ENCODE data around the gene CSNK1A1.
"Not testable (repeated sequence)": the region's sequence is repeated elsewhere in the genome, so short reads cannot be mapped to it uniquely, and the experiment has no call there.

The CSNK1A1 gene

DNA sequence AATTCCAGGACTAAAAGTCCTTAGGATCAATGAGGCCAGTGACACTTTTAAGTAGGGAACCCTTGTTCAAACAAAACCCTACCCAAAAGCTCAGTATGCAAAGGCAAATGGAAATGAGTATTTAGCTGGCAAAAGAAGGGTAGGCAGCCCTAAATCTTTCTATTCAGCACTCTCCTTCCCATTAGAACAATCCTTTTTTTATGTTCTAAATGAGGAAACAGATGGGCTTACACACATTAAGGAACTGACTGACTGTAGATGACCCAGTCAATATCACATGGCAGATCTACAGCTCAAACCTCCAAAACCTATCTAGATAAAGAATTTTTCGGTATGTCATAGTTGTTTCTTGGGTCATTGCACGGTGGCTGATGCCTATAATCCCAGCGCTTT, 7.2 kb downstream of the CSNK1A1 start:
- no peak overlapping the region for H3K9ac ChIP-seq (ENCODE audit: insufficient read length, low read depth)
- peaks cover 4% of the 10 kb centered on the region for H3K4me1 ChIP-seq (ENCODE audit: insufficient read depth, insufficient read length)
- no peak overlapping the region for H3K4me3 ChIP-seq (ENCODE audit: insufficient read length, low read depth)
- no peak for TF ChIP-seq YY1 (IDR thresholded peaks at IDR 0.05; ENCODE audit: insufficient read depth, insufficient read length)
- no peak for TF ChIP-seq ZNF274 (IDR thresholded peaks at IDR 0.05; ENCODE audit: low read depth, low read length)
- no peak for TF ChIP-seq SUZ12 (IDR thresholded peaks at IDR 0.05; ENCODE audit: extremely low read depth, insufficient read depth, insufficient read length)
- peaks cover 70% of the 10 kb centered on the region for H3K36me3 ChIP-seq (ENCODE audit: insufficient read depth, insufficient read length, low read length)
- H3K9me3 ChIP-seq (ENCODE audit: insufficient read depth, low read length), result no peaks in the 10 kb centered on the region
- no peak for DNase-seq (ENCODE audit: low read depth, low spot score)
- H3K27me3 ChIP-seq (ENCODE audit: insufficient read depth, insufficient read length), result no peaks in the 10 kb centered on the region

DNA sequence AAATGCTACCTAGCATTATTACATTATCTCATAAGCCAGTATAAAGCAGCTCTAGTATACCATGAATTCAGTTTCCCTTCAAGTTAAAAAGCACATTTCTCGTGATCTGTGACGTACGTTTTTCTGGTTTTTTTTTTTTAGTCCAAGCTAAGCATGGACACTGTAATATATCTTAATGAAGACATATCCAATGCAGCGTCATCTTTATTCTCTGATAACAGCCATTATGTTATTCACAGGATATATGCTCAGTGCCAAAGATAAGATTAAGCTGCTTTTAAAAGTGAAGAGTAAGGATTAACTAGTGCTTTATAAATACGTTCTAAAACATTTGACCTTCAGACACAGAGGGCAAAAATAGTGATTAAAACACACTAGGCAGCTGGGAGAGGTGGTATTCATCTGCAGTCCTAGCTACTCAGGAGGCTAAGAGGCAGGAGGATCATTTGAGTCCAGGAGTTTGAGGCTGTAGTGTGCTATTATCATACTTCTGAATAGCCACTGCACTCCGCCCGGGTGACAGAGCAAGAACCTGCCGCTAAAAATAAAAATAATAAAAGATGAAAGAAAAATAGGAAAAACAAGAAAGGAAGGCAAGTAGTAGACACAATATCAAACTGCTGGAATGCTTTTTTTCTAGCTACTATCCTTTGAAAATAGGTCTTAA, 7.7 kb downstream of the CSNK1A1 start:
- no peaks in the 10 kb centered on the region for H3K27me3 ChIP-seq (ENCODE audit: insufficient read depth, insufficient read length)
- peaks cover 4% of the 10 kb centered on the region for H3K4me1 ChIP-seq (ENCODE audit: insufficient read depth, insufficient read length)
- H3K36me3 ChIP-seq (ENCODE audit: insufficient read depth, insufficient read length, low read length), result peaks cover 65% of the 10 kb centered on the region
- no peak overlapping the region for H3K9ac ChIP-seq (ENCODE audit: insufficient read length, low read depth)
- no peak overlapping the region for H3K4me3 ChIP-seq (ENCODE audit: insufficient read length, low read depth)
- H3K9me3 ChIP-seq (ENCODE audit: insufficient read depth, low read length), result no peaks in the 10 kb centered on the region
- no peak for TF ChIP-seq YY1 (IDR thresholded peaks at IDR 0.05; ENCODE audit: insufficient read depth, insufficient read length)
- TF ChIP-seq SUZ12 (IDR thresholded peaks at IDR 0.05; ENCODE audit: extremely low read depth, insufficient read depth, insufficient read length), result no peak
- no peak for TF ChIP-seq ZNF274 (IDR thresholded peaks at IDR 0.05; ENCODE audit: low read depth, low read length)
- DNase-seq (ENCODE audit: low read depth, low spot score), result no peak

DNA sequence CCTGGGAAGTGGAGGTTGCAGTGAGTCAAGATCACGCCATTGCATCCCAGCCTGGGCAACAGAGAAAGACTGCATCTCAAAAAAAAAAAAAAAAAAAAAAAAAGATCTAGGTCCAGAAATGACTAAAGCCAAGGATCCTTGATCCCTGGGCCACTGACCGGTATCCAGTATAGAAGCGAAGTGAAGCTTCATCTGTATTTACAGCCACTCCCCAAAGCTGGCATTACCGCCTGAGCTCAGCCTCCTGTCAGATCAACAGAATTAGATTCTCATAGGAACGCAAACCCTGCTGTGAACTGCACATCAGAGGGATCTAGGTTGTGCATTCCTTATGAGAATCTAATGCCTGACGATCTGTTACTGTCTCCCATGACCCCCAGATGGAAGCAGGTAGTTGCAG, 9.3 kb downstream of the CSNK1A1 start:
- TF ChIP-seq YY1 (IDR thresholded peaks at IDR 0.05; ENCODE audit: insufficient read depth, insufficient read length) (no peak), ZNF274 (IDR thresholded peaks at IDR 0.05; ENCODE audit: low read depth, low read length) (no peak)
- peaks cover 54% of the 10 kb centered on the region for H3K36me3 ChIP-seq (ENCODE audit: insufficient read depth, insufficient read length, low read length)

DNA sequence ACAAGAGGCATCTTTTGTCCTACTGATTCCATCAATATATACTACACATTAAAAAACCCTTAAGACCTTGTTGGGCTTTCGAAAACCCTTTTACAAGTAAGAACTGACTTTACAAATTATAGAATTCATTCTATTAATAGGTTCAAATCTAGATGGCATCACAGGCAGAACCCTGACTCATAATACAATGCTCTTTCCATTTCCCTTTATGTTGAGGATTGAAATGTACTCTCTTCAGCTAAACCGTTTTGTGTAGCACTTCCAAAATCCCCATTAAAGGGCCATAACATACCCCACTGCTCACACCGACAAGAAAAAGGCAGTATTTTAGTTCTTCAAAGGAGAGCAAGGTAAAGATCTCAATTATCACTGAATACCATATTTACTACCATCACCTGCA, 11.2 kb downstream of the CSNK1A1 start:
- TF ChIP-seq YY1 (IDR thresholded peaks at IDR 0.05; ENCODE audit: insufficient read depth, insufficient read length) (no peak), SUZ12 (IDR thresholded peaks at IDR 0.05; ENCODE audit: extremely low read depth, insufficient read depth, insufficient read length) (no peak), ZNF274 (IDR thresholded peaks at IDR 0.05; ENCODE audit: low read depth, low read length) (no peak)
- no peak overlapping the region for H3K4me3 ChIP-seq (ENCODE audit: insufficient read length, low read depth)
- H3K9me3 ChIP-seq (ENCODE audit: insufficient read depth, low read length), result no peaks in the 10 kb centered on the region
- no peak for DNase-seq (ENCODE audit: low read depth, low spot score)
- H3K9ac ChIP-seq (ENCODE audit: insufficient read length, low read depth), result no peak overlapping the region
- H3K27me3 ChIP-seq (ENCODE audit: insufficient read depth, insufficient read length), result no peaks in the 10 kb centered on the region
- no peaks in the 10 kb centered on the region for H3K4me1 ChIP-seq (ENCODE audit: insufficient read depth, insufficient read length)
- peaks cover 43% of the 10 kb centered on the region for H3K36me3 ChIP-seq (ENCODE audit: insufficient read depth, insufficient read length, low read length)

More for the DNA sequence above, 9.3 kb downstream of the CSNK1A1 start:
- no peak overlapping the region for H3K4me3 ChIP-seq (ENCODE audit: insufficient read length, low read depth)
- no peaks in the 10 kb centered on the region for H3K27me3 ChIP-seq (ENCODE audit: insufficient read depth, insufficient read length)
- H3K9me3 ChIP-seq (ENCODE audit: insufficient read depth, low read length), result no peaks in the 10 kb centered on the region
- no peak for DNase-seq (ENCODE audit: low read depth, low spot score)
- peaks cover 4% of the 10 kb centered on the region for H3K4me1 ChIP-seq (ENCODE audit: insufficient read depth, insufficient read length)
- H3K9ac ChIP-seq (ENCODE audit: insufficient read length, low read depth), result no peak overlapping the region

DNA sequence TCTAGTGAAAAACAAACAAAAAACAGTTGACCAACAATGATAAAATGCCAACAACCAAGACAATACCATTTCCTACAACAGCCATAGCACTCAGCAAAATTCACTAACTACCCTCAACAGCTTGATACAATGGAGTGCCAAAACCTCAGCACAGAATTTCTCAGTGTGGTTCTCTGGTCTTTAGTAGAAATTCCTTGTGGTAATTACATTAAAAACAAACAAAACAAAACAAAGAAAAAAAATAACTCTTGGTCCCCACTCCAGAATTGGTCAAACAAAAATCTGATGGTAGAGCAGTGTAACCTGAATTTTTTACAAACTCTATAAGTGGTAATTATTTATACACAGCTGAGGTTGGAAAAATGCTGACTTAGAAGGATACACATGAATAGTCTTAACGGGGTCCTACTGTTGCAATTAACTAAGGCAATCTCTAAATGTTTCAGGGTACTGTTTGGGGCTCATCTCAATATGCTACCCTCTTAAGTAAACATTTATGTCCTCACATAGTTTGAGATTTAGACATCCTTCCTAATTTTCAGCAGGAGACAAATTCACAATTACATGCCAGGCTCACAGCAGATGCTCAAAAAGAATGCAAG, 13.8 kb downstream of the CSNK1A1 start:
- Histone ChIP-seq H3K4me3 (ENCODE audit: insufficient read length, low read depth) (no peak overlapping the region), H3K27me3 (ENCODE audit: insufficient read depth, insufficient read length) (no peaks in the 10 kb centered on the region), H3K4me1 (ENCODE audit: insufficient read depth, insufficient read length) (no peaks in the 10 kb centered on the region), H3K36me3 (ENCODE audit: insufficient read depth, insufficient read length, low read length) (peaks cover 30% of the 10 kb centered on the region), H3K9me3 (ENCODE audit: insufficient read depth, low read length) (no peaks in the 10 kb centered on the region), H3K9ac (ENCODE audit: insufficient read length, low read depth) (no peak overlapping the region)
- TF ChIP-seq SUZ12 (IDR thresholded peaks at IDR 0.05; ENCODE audit: extremely low read depth, insufficient read depth, insufficient read length) (no peak), YY1 (IDR thresholded peaks at IDR 0.05; ENCODE audit: insufficient read depth, insufficient read length) (no peak), ZNF274 (IDR thresholded peaks at IDR 0.05; ENCODE audit: low read depth, low read length) (no peak)
- no peak for DNase-seq (ENCODE audit: low read depth, low spot score)

DNA sequence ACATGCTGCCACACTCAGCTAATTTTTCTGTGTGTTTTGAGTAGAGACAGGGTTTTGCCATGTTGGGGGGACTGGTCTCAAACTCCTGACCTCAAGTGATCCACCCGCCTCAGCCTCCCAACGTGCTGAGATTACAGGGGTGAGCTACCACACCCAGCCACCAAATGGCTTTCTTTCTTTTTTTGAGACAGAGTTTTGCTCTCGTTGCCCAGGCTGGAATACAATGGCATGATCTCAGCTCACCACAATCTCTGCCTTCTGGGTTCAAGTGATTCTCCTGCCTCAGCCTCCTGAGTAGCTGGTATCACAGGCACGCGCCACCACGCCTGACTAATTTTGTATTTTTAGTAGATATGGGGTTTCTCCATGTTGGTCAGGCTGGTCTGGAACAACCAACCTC, 15.5 kb downstream of the CSNK1A1 start:
- H3K36me3 ChIP-seq (ENCODE audit: insufficient read depth, insufficient read length, low read length), result peaks cover 29% of the 10 kb centered on the region
- not testable (repeated sequence) for H3K4me1 ChIP-seq (ENCODE audit: insufficient read depth, insufficient read length); H3K4me3 ChIP-seq (ENCODE audit: insufficient read length, low read depth); H3K9ac ChIP-seq (ENCODE audit: insufficient read length, low read depth); H3K27me3 ChIP-seq (ENCODE audit: insufficient read depth, insufficient read length); DNase-seq (ENCODE audit: low read depth, low spot score); H3K9me3 ChIP-seq (ENCODE audit: insufficient read depth, low read length)

DNA sequence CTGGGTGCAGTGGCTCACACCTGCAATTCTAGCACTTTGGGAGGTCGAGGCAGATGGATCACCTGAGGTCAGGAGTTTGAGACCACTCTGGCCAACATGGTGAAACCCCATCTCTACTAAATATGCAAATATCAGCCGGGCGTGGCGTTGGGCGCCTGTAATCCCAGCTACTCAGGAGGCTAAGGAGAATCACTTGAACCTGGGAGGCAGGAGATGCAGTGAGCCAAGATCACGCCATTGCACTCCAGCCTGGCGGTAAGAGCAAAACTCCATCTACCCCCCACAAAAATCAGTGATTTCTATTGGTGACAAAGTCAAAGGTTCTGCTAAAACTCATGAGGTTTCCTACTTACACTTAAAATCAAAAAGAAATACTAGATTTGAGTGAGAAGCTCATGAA, 18.8 kb downstream of the CSNK1A1 start:
- Histone ChIP-seq H3K27me3 (ENCODE audit: insufficient read depth, insufficient read length) (no peaks in the 10 kb centered on the region), H3K9me3 (ENCODE audit: insufficient read depth, low read length) (no peaks in the 10 kb centered on the region), H3K9ac (ENCODE audit: insufficient read length, low read depth) (no peak overlapping the region), H3K4me3 (ENCODE audit: insufficient read length, low read depth) (no peak overlapping the region), H3K4me1 (ENCODE audit: insufficient read depth, insufficient read length) (no peaks in the 10 kb centered on the region), H3K36me3 (ENCODE audit: insufficient read depth, insufficient read length, low read length) (peaks cover 29% of the 10 kb centered on the region)
- TF ChIP-seq ZNF274 (IDR thresholded peaks at IDR 0.05; ENCODE audit: low read depth, low read length) (no peak), SUZ12 (IDR thresholded peaks at IDR 0.05; ENCODE audit: extremely low read depth, insufficient read depth, insufficient read length) (no peak), YY1 (IDR thresholded peaks at IDR 0.05; ENCODE audit: insufficient read depth, insufficient read length) (no peak)
- no peak for DNase-seq (ENCODE audit: low read depth, low spot score)

All from NT2/D1 (cell line).